ENCODE results near the gene DNHD1.

The DNHD1 gene, protein sequence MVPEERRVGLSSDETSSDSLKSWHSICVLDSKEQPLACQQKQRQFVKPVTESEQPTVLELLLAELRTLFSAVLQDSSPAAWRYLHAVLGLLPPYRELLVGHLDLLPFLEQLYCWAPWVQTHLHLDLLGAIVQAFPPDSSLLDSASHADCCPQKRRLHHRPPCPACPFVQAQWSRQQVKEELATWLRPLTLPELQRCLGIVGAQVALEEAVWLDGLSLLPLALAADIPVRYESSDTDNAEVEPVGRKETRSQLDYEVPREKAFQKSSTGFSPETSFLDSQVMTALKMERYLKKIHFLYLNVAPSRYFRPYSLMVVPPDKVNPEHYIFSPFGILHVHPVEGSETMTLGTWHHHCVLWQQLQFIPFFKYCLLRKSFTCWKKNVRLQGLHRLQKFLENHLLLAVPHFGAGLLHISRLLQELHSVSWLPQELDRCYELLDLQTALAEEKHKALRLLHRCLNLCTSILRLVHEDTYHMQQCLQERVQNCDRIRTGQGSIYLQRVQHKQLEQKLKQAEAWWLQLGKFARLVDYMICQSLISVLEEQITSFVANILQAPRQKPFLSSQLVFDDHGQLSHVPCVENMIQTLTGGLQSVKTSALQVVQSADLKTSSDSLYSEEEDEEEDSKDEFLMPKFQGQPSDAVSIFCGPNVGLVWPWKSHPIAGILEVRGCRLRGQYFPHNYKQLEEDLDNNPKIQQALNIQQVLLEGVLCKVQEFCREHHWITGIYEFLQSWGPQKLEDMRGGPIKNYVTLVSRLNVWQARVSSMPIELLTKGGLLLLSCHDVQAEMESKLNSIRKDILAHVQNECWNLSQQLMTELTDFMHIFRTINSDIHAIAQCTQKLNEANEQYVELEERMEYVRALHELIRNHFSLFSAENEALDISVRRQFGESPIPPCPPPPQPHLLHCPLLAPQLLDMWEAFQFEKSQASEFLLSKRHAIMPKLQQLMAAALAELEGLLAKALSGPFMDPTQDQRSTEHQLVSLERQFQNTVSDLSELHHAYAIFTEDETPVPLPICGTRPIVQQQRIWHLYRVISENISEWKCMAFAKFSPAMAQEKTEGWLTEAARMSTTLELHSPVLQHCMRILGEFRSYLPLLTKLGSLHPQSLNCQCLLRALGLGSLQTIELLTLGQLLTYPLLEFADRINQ (N-terminal part only)

GRCh38 chr11:6497069-6497839 is at the start of gene DNHD1:
Gene DNHD1, plus strand, starts transcription at chr11:6497280. Its CDS starts 936 bp downstream, at chr11:6498216.
- H3K9me3 Mint-ChIP-seq = no peaks in the 10 kb centered on the region
- peaks cover 17% of the 10 kb centered on the region for H3K36me3 Mint-ChIP-seq (ENCODE audit: low read depth)
- no peak within 1 kb of the TSS for H3K4me3 Mint-ChIP-seq
- H3K4me1 Mint-ChIP-seq = no peaks in the 10 kb centered on the region
- H3K27me3 Mint-ChIP-seq = no peaks in the 10 kb centered on the region
- H3K27ac Mint-ChIP-seq = no peak within 1 kb of the TSS
- DNase-seq (no peak), ATAC-seq (no peak)

DNA sequence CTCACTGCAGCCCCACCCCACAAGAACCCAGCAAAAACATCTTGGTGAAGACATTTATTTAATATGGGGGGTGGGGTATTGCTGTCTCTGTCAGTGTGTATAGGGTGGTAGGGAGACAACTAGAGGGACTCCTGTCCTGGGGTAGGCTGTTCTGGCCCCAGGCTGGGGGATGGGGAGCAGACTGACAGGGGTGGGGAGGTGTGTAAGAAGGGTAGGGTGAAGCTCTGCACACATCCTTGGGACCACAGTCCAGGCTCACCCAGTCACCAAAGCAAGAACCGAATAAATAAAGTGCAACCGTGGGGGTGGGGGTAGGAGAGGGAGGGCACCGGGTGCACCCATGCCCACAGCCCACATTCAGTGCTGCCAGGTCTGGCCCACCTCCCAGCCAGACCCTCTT is 48.5 kb upstream of the DNHD1 start:
- no peak overlapping the region for H3K27ac Mint-ChIP-seq
- DNase-seq = no peak
- no peaks in the 10 kb centered on the region for H3K27me3 Mint-ChIP-seq
- H3K9me3 Mint-ChIP-seq = no peaks in the 10 kb centered on the region
- no peak for ATAC-seq
- no peak overlapping the region for H3K4me3 Mint-ChIP-seq
- H3K4me1 Mint-ChIP-seq = no peaks in the 10 kb centered on the region
- no peaks in the 10 kb centered on the region for H3K36me3 Mint-ChIP-seq (ENCODE audit: low read depth)

DNA sequence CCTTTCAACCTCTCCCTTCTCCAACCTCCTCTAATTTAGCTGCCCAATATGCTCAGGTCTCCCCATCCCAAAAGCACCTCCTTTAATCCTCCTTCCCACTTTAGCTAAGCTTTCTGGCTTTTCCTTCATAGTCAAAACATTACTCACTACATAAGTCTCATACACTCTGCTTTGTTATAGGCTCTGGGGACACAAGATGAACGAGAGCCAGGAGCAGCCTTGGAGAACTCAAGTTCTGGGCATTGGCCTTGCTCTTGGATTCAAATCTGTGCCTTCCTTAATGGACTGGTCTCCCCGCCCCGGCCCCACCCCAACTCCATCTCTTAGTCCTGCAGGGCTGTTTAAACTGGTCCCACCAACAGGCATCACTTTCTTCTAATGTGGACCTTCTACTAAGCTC is 44.9 kb upstream of the DNHD1 start:
- no peak overlapping the region for H3K27ac Mint-ChIP-seq
- no peak for ATAC-seq
- no peaks in the 10 kb centered on the region for H3K9me3 Mint-ChIP-seq
- no peaks in the 10 kb centered on the region for H3K36me3 Mint-ChIP-seq (ENCODE audit: low read depth)
- no peak overlapping the region for H3K4me3 Mint-ChIP-seq
- no peak for DNase-seq
- H3K27me3 Mint-ChIP-seq = no peaks in the 10 kb centered on the region
- no peaks in the 10 kb centered on the region for H3K4me1 Mint-ChIP-seq

DNA sequence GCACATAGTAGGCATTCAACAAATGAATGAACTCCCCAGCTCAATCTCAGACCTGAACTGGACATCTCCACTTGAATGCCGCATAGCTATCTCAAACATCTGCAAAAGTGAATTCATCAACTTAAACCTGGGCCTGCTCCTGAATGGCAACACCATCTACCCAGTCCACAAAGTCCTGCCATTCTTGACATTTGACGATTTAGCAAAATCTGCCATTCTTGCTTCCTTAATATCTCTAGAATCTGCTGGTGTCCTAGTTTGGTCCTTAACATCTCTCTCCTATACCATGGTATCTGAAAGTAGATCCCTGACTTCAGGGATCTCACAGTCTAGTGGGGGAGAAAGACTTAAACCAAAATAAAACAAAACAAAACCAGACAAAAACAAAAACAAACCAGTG is 43.9 kb upstream of the DNHD1 start:
- DNase-seq (no peak), ATAC-seq (no peak)
- Mint-ChIP-seq H3K27ac (no peak overlapping the region), H3K9me3 (no peaks in the 10 kb centered on the region), H3K36me3 (ENCODE audit: low read depth) (no peaks in the 10 kb centered on the region), H3K27me3 (no peaks in the 10 kb centered on the region), H3K4me1 (no peaks in the 10 kb centered on the region), H3K4me3 (no peak overlapping the region)

GRCh38 chr11:6455070-6455469 is 42.0 kb upstream of the DNHD1 start:
- Mint-ChIP-seq H3K36me3 (ENCODE audit: low read depth) (no peaks in the 10 kb centered on the region), H3K27ac (no peak overlapping the region), H3K27me3 (no peaks in the 10 kb centered on the region), H3K4me3 (no peak overlapping the region), H3K9me3 (no peaks in the 10 kb centered on the region), H3K4me1 (no peaks in the 10 kb centered on the region)
- no peak for DNase-seq
- no peak for ATAC-seq

- ATAC-seq (no peak), DNase-seq (no peak)
- Mint-ChIP-seq H3K4me1 (no peaks in the 10 kb centered on the region), H3K36me3 (ENCODE audit: low read depth) (no peaks in the 10 kb centered on the region), H3K27me3 (no peaks in the 10 kb centered on the region), H3K9me3 (no peaks in the 10 kb centered on the region), H3K27ac (no peak overlapping the region), H3K4me3 (no peak overlapping the region)
These were observed 40.6 kb upstream of the DNHD1 start for GRCh38 chr11:6456361-6457073.

DNA sequence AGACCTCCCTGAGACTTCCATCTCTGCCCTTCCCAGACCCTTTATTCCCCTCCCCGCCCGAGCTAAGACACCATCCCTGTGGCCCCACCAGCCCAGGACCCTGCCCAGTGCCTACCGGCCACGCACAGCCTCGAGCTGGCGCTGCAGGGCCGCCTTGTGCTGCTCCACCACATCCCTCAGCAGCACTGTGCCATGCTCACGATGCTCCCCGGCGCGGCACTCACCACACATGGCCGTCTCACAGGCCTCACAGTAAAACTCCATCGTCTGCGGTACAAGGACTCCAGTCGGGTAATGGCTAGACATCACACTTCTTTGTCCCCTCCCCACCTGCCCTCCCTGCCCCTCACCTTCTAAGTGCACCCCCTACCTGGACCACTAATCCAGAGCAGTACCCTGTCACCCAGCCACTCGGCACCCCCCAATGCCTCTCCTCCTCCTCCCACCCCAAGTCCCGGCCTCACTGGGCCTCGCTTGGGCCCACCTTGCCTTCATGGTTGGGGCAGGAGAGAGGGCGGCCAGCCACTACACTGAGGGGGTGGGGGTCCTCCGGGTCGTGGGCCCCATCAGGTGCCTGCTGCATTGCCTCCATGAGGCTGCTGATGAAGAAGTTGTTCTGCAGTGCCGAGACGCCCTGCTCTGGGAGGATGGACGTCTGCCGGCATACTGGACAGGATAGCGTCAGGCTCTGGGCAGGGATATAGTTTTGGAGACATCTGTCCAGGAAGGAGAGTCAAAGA is 39.3 kb upstream of the DNHD1 start:
- Mint-ChIP-seq H3K27me3 (no peaks in the 10 kb centered on the region), H3K9me3 (no peaks in the 10 kb centered on the region), H3K4me3 (no peak overlapping the region), H3K4me1 (no peaks in the 10 kb centered on the region), H3K27ac (no peak overlapping the region), H3K36me3 (ENCODE audit: low read depth) (no peaks in the 10 kb centered on the region)
- DNase-seq (no peak), ATAC-seq (no peak)

GRCh38 chr11:6458352-6459098 is 38.6 kb upstream of the DNHD1 start:
- Mint-ChIP-seq H3K4me3 (no peak overlapping the region), H3K9me3 (no peaks in the 10 kb centered on the region), H3K36me3 (ENCODE audit: low read depth) (no peaks in the 10 kb centered on the region), H3K27ac (no peak overlapping the region), H3K4me1 (no peaks in the 10 kb centered on the region), H3K27me3 (no peaks in the 10 kb centered on the region)
- no peak for DNase-seq
- ATAC-seq = no peak

DNA sequence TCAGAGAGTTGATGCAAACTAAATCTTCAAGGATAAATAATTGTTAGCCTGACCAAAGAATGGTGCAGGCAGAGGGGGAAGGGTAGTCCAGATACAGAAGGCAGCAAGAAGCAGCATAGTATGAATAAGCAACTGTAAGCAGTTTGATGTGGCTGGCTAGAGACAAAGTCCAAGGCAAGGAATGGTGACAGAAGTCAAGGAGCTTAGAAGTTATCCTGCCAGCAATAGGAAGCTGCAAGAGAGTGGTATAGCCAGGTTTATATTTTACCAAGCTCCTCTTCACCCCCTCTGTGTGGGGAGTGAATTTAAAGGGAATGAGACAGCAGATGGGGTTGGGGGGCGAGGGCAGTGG is 38.0 kb upstream of the DNHD1 start:
- no peak for DNase-seq
- ATAC-seq = no peak
- Mint-ChIP-seq H3K27ac (no peak overlapping the region), H3K36me3 (ENCODE audit: low read depth) (no peaks in the 10 kb centered on the region), H3K4me3 (no peak overlapping the region), H3K27me3 (no peaks in the 10 kb centered on the region), H3K4me1 (no peaks in the 10 kb centered on the region), H3K9me3 (no peaks in the 10 kb centered on the region)

GRCh38 chr11:6468712-6469495 is 28.2 kb upstream of the DNHD1 start:
- no peaks in the 10 kb centered on the region for H3K9me3 Mint-ChIP-seq
- ATAC-seq = peak; percentile 62
- peak; percentile 34 for DNase-seq
- H3K36me3 Mint-ChIP-seq (ENCODE audit: low read depth) = no peaks in the 10 kb centered on the region
- peaks cover 12% of the 10 kb centered on the region for H3K4me1 Mint-ChIP-seq
- H3K27me3 Mint-ChIP-seq = no peaks in the 10 kb centered on the region
- H3K27ac Mint-ChIP-seq = no peak overlapping the region
- H3K4me3 Mint-ChIP-seq = no peak overlapping the region

- ATAC-seq (no peak), DNase-seq (no peak)
- H3K36me3 Mint-ChIP-seq (ENCODE audit: low read depth) = no peaks in the 10 kb centered on the region
- H3K4me1 Mint-ChIP-seq = peaks cover 18% of the 10 kb centered on the region
- no peaks in the 10 kb centered on the region for H3K9me3 Mint-ChIP-seq
- no peak overlapping the region for H3K27ac Mint-ChIP-seq
- H3K4me3 Mint-ChIP-seq = no peak overlapping the region
- H3K27me3 Mint-ChIP-seq = no peaks in the 10 kb centered on the region
These were observed 27.5 kb upstream of the DNHD1 start for GRCh38 chr11:6469599-6469998.

- H3K4me3 Mint-ChIP-seq = peak overlapping the region; percentile 79
- H3K4me1 Mint-ChIP-seq = peaks cover 18% of the 10 kb centered on the region
- DNase-seq (no peak), ATAC-seq (no peak)
- H3K36me3 Mint-ChIP-seq (ENCODE audit: low read depth) = peaks cover 12% of the 10 kb centered on the region
- H3K27ac Mint-ChIP-seq = no peak overlapping the region
- H3K27me3 Mint-ChIP-seq = no peaks in the 10 kb centered on the region
- H3K9me3 Mint-ChIP-seq = no peaks in the 10 kb centered on the region
These were observed 24.1 kb upstream of the DNHD1 start for GRCh38 chr11:6472934-6473333.

All from activated naive CD8-positive, alpha-beta T cell treated with anti-CD3 and anti-CD28 coated beads, Interleukin-2, amount 50 U/mL, for 24 hours (primary cell).